GM10847 (cell line): ENCODE results near the gene TIPIN.

ENCODE experiments used
- POLR2A ChIP-seq: IDR thresholded peaks from 2 replicates; pipeline ENCODE4 v1.6.1; 2011; ENCODE audit not compliant: insufficient read length; ENCODE audit errors: extremely low read depth

Gene TIPIN

DNA sequence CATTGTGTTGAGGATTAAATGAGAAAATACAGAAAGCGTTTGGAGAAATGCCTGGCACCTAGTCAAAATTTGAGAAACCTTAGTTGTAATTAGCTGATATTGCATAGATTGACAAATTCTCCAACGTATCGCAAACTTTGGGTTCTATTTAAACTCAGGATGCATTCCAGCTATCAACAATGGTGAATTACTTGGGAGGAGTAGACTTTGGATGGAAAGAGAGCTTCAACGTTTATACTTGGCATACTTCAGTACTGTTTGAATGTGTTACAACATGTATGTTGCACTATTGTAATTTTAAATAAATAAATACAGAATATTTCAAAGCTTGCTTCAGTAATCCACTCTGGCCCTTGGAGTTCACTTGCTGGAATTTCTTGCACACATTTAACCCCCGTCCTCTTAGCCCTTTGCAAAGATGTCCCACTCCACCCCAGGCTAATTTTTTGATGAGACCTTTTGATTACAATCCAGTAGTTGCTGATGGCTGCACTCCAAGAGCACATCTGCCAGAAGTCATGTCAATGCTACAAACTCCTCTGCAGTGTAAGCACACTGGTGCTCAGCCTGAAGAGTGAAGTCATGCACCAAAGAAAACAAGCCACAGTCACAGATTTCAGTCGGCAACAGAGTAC, 67.8 kb downstream of the TIPIN start:
- TF ChIP-seq POLR2A: no peak

GRCh38 chr15:66288093-66288492, 68.4 kb downstream of the TIPIN start:
- no peak for TF ChIP-seq POLR2A

DNA sequence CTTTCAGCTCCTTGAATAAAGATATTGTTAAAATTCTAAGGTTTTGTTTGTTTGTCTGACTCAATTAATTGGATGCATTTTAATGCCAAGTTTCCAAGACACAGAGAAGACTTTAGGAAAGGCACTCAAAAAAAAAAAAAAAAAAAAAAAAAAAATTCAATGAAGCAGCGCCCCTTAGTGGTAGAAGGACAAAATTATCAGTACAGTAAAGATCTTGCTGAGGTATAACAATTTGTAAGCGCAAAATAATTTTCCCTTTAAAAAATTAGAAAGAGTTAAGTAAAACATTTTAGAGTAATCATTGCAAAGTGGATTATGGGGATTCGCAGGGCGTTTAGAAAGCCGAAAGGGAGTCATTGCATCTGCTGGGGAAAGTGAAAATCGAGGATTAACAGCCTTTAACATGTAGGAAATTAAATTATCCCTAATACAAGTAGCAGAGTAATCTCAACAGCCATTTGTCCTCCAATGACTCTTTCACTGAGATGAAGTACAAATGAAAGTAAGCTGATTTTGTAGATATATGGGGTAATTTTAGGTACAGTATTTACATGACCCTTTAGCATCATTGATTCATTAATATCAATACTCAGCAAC, 68.9 kb downstream of the TIPIN start:
- no peak for TF ChIP-seq POLR2A
